ENCODE data around the gene AP1S1. TPM values are rescaled to one million over a fixed set of nuclear protein-coding genes. Genes with fewer than 3 reads are reported as not detected.
A peak's percentile ranks its signal among the peaks of the same experiment; 100 is the strongest.
"Not testable (repeated sequence)": the region's sequence is repeated elsewhere in the genome, so short reads cannot be mapped to it uniquely, and the experiment has no call there.

AP1S1 gene
- total RNA-seq = 110 and 155 TPM in 2 replicates

- DNase-seq (ENCODE audit: low read depth in 2 of 2) = peak; percentile 95 to 97
These were observed at the start of gene AP1S1 for GRCh38 chr7:101153969-101154692. Gene AP1S1, plus strand, starts transcription at chr7:101154476. Its CDS starts 39 bp downstream, at chr7:101154515.

- DNase-seq (ENCODE audit: low read depth in 2 of 2) = peak; percentile 56 to 84
These were observed 49.5 kb upstream of the AP1S1 start for GRCh38 chr7:101104799-101105198.

- not testable (repeated sequence) for DNase-seq (ENCODE audit: low read depth in 2 of 2)
These were observed 49.0 kb upstream of the AP1S1 start for GRCh38 chr7:101105248-101105647.

- DNase-seq (ENCODE audit: low read depth in 2 of 2) = no peak
These were observed 47.9 kb upstream of the AP1S1 start for GRCh38 chr7:101106386-101106785.

GRCh38 chr7:101108330-101108857 is 45.9 kb upstream of the AP1S1 start:
- DNase-seq (ENCODE audit: low read depth in 2 of 2) = peak; percentile 96 to 98

GRCh38 chr7:101108961-101109360 is 45.3 kb upstream of the AP1S1 start:
- peak in 1 of 2 donors; percentile 77 for DNase-seq (ENCODE audit: low read depth in 2 of 2)

- DNase-seq (ENCODE audit: low read depth in 2 of 2) = no peak
These were observed 44.9 kb upstream of the AP1S1 start for GRCh38 chr7:101109368-101109767.

GRCh38 chr7:101111261-101111660 is 43.0 kb upstream of the AP1S1 start:
- DNase-seq (ENCODE audit: low read depth in 2 of 2) = peak in 1 of 2 donors; percentile 16

- peak; percentile 75 to 100 for DNase-seq (ENCODE audit: low read depth in 2 of 2)
These were observed 42.0 kb upstream of the AP1S1 start for GRCh38 chr7:101112233-101112632.

GRCh38 chr7:101113140-101113539 is 41.1 kb upstream of the AP1S1 start:
- not testable (repeated sequence) for DNase-seq (ENCODE audit: low read depth in 2 of 2)

GRCh38 chr7:101113836-101114235 is 40.4 kb upstream of the AP1S1 start:
- DNase-seq (ENCODE audit: low read depth in 2 of 2) = no peak

GRCh38 chr7:101114492-101114891 is 39.8 kb upstream of the AP1S1 start:
- peak in 1 of 2 donors; percentile 54 for DNase-seq (ENCODE audit: low read depth in 2 of 2)

- no peak for DNase-seq (ENCODE audit: low read depth in 2 of 2)
These were observed 39.1 kb upstream of the AP1S1 start for GRCh38 chr7:101115215-101115614.

- no peak for DNase-seq (ENCODE audit: low read depth in 2 of 2)
These were observed 37.4 kb upstream of the AP1S1 start for GRCh38 chr7:101116898-101117297.

GRCh38 chr7:101118856-101119255 is 35.4 kb upstream of the AP1S1 start:
- no peak for DNase-seq (ENCODE audit: low read depth in 2 of 2)

- peak in 1 of 2 donors; percentile 47 for DNase-seq (ENCODE audit: low read depth in 2 of 2)
These were observed 34.4 kb upstream of the AP1S1 start for GRCh38 chr7:101119876-101120275.

GRCh38 chr7:101120315-101120714 is 34.0 kb upstream of the AP1S1 start:
- no peak for DNase-seq (ENCODE audit: low read depth in 2 of 2)

- DNase-seq (ENCODE audit: low read depth in 2 of 2) = not testable (repeated sequence)
These were observed 32.7 kb upstream of the AP1S1 start for GRCh38 chr7:101121631-101121990.

- peak; percentile 85 to 98 for DNase-seq (ENCODE audit: low read depth in 2 of 2)
These were observed 32.0 kb upstream of the AP1S1 start for GRCh38 chr7:101121991-101122932.

GRCh38 chr7:101122933-101123702 is 31.2 kb upstream of the AP1S1 start:
- no peak for DNase-seq (ENCODE audit: low read depth in 2 of 2)

GRCh38 chr7:101123703-101124068 is 30.6 kb upstream of the AP1S1 start:
- DNase-seq (ENCODE audit: low read depth in 2 of 2) = no peak

Measured in lung microvascular endothelial cell (primary cell).